OCI-LY3 (cell line): ENCODE measurements around the gene LPAR2.
"Not testable (repeated sequence)": the region's sequence is repeated elsewhere in the genome, so short reads cannot be mapped to it uniquely, and the experiment has no call there.

ENCODE experiments used
- H2AFZ ChIP-seq: fragments of 200-600, 300-600 bp; shearing (Covaris generic); 2 replicates; pipeline ENCODE4 v1.6.0; 2014; ENCODE audit warnings: antibody characterized with exemption, low read depth, low read length
- H3K27ac ChIP-seq: fragments of 200-600, 300-600 bp; sonication (generic); 2 replicates; pipeline ENCODE4 v1.5.1; 2014; ENCODE audit warnings: mild to moderate bottlenecking, low read length, moderate library complexity, mixed read lengths
- H3K27me3 ChIP-seq: fragments of 200-600, 300-600 bp; sonication (generic); 2 replicates; pipeline ENCODE4 v1.6.1; 2014; ENCODE audit warnings: low read depth, low read length, mixed read lengths
- H3K36me3 ChIP-seq: fragments of 200-600, 300-600 bp; sonication (generic); replicated peaks from 2 replicates; pipeline ENCODE3; 2014; ENCODE audit warnings: low read depth, low read length, mixed read lengths
- H3K4me1 ChIP-seq: fragments of 300-600, 200-600 bp; sonication (generic); 2 replicates; pipeline ENCODE4 v1.6.1; 2014; ENCODE audit warnings: low read length, mixed read lengths
- H3K4me2 ChIP-seq: fragments of 200-600, 300-600 bp; sonication (generic); 2 replicates; pipeline ENCODE4 v1.6.1; 2014; ENCODE audit warnings: low read length, mixed read lengths
- H3K4me3 ChIP-seq: fragments of 300-600, 200-600 bp; sonication (generic); 2 replicates; pipeline ENCODE4 v1.5.1; 2014; ENCODE audit warnings: antibody characterized with exemption, mild to moderate bottlenecking, low read length, moderate library complexity
- H3K79me2 ChIP-seq: fragments of 300-600, 200-600 bp; shearing (Covaris generic); 2 replicates; pipeline ENCODE4 v1.6.1; 2014; ENCODE audit warnings: mild to moderate bottlenecking, low read length, mixed read lengths
- H3K9ac ChIP-seq: fragments of 300-600, 200-600 bp; shearing (Covaris generic); 2 replicates; pipeline ENCODE4 v1.6.0; 2014; ENCODE audit warnings: mild to moderate bottlenecking, low read length, moderate library complexity
- H3K9me3 ChIP-seq: fragments of 200-600, 300-600 bp; shearing (Covaris generic); 2 replicates; pipeline ENCODE4 v1.6.1; 2014; ENCODE audit warnings: low read length, mixed read lengths; ENCODE audit not compliant: insufficient read depth
- H4K20me1 ChIP-seq: fragments of 200-600, 300-600 bp; sonication (generic); 2 replicates; pipeline ENCODE4 v1.6.1; 2016; ENCODE audit warnings: low read length, mixed read lengths; ENCODE audit not compliant: insufficient read depth
- CTCF ChIP-seq: fragments of 200-600, 300-600 bp; sonication (generic); IDR thresholded peaks from 2 replicates; pipeline ENCODE4 v1.5.1; 2014; ENCODE audit warnings: antibody characterized with exemption, low read length, low read depth
- EZH2phosphoT487 ChIP-seq: fragments of 200-600 bp; shearing (Covaris generic); IDR thresholded peaks from 2 replicates; pipeline ENCODE4 v1.6.1; 2018; ENCODE audit warnings: antibody characterized with exemption, mixed run types, low read depth

The LPAR2 gene

GRCh38 chr19:19613506-19613905, 14.5 kb downstream of the LPAR2 start:
- no peak overlapping the region for H3K9ac ChIP-seq
- no peak overlapping the region for H3K27ac ChIP-seq

GRCh38 chr19:19610376-19611202, 17.4 kb downstream of the LPAR2 start:
- H3K27ac ChIP-seq: no peak overlapping the region
- H3K4me2 ChIP-seq: no peak overlapping the region
- H3K4me1 ChIP-seq: no peaks in the 10 kb centered on the region
- no peak overlapping the region for H2AFZ ChIP-seq
- no peaks in the 10 kb centered on the region for H3K79me2 ChIP-seq
- no peak overlapping the region for H3K9ac ChIP-seq
- H3K9me3 ChIP-seq: no peaks in the 10 kb centered on the region
- no peaks in the 10 kb centered on the region for H4K20me1 ChIP-seq
- no peak for TF ChIP-seq CTCF
- H3K36me3 ChIP-seq: no peaks in the 10 kb centered on the region
- no peak overlapping the region for H3K4me3 ChIP-seq
- H3K27me3 ChIP-seq: no peaks in the 10 kb centered on the region

More at GRCh38 chr19:19613506-19613905, 14.5 kb downstream of the LPAR2 start:
- TF ChIP-seq EZH2phosphoT487 (no peak), CTCF (no peak)
- Histone ChIP-seq H4K20me1 (no peaks in the 10 kb centered on the region), H3K4me2 (no peak overlapping the region), H3K4me3 (no peak overlapping the region), H2AFZ (no peak overlapping the region), H3K79me2 (no peaks in the 10 kb centered on the region), H3K9me3 (no peaks in the 10 kb centered on the region), H3K4me1 (no peaks in the 10 kb centered on the region), H3K36me3 (no peaks in the 10 kb centered on the region), H3K27me3 (no peaks in the 10 kb centered on the region)

- not testable (repeated sequence) for H3K36me3 ChIP-seq, H3K4me3 ChIP-seq, H3K4me1 ChIP-seq, H3K9ac ChIP-seq, H3K27me3 ChIP-seq, H4K20me1 ChIP-seq, H3K79me2 ChIP-seq, H3K9me3 ChIP-seq, H3K27ac ChIP-seq, H2AFZ ChIP-seq, H3K4me2 ChIP-seq
Observed at GRCh38 chr19:19606686-19607085, 21.3 kb downstream of the LPAR2 start.

- no peaks in the 10 kb centered on the region for H3K9me3 ChIP-seq
- H3K79me2 ChIP-seq: no peaks in the 10 kb centered on the region
- peaks cover 2% of the 10 kb centered on the region for H3K4me1 ChIP-seq
- no peak overlapping the region for H2AFZ ChIP-seq
- no peaks in the 10 kb centered on the region for H3K36me3 ChIP-seq
- no peak overlapping the region for H3K9ac ChIP-seq
- no peak overlapping the region for H3K4me2 ChIP-seq
- no peaks in the 10 kb centered on the region for H4K20me1 ChIP-seq
- no peak overlapping the region for H3K27ac ChIP-seq
- no peak overlapping the region for H3K4me3 ChIP-seq
- H3K27me3 ChIP-seq: no peaks in the 10 kb centered on the region
- no peak for TF ChIP-seq CTCF
- TF ChIP-seq EZH2phosphoT487: no peak
Observed at GRCh38 chr19:19606021-19606420, 22.0 kb downstream of the LPAR2 start.
